Measurements from ENCODE around the gene DMAP1. TPM values are rescaled to one million over a fixed set of nuclear protein-coding genes. Genes with fewer than 3 reads are reported as not detected.
A peak's percentile ranks its signal among the peaks of the same experiment; 100 is the strongest.

The DMAP1 gene
- total and polyA plus RNA-seq, 12 donors = 62.4 to 229 (median 87.8) TPM

DNA sequence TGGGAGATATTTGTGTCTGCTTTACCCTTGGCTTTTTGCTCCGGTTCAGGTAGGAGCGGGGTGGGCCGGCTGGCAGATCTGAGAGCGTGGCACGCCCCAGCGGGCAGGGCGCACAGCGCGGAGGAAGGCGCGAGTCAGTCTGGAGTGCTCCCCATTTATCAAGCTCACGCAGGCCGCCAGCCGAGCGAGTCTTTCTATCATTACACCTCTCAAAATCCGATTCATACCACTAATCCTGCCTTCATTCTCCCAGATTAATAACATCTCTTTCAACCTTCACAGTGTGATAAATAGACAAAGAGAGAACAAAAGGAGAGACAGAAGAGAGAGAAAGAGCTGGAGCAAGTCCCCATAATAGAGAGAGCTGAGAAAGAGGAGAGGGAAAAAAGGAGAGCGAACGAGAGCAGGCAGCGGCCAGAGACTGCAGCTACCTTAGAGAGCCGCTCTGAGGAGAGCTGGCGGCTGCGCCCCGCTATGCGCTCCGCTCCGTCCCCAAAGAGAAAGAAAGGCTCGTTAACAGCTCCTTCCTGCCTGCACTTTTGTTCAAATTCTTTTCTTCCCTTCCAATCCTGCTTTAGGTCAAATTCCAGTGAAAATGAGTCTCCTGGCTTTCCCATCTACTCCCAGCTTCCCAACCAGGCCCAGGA, 48.0 kb downstream of the DMAP1 start:
- Histone ChIP-seq H3K36me3 (replicated peaks in 1 of 2) (no peaks in the 10 kb centered on the region), H3K27ac (no peak overlapping the region), H3K4me3 (no peak overlapping the region), H3K9me3 (replicated peaks in 1 of 3) (no peaks in the 10 kb centered on the region), H3K4me1 (replicated peaks in 1 of 2) (peaks cover 0 to 14% of the 10 kb centered on the region in 2 donors), H3K27me3 (no peaks in the 10 kb centered on the region)
- DNase-seq = peak in 1 of 7 donors; percentile 3
- intact Hi-C loops (cut with DNase I) = no loop called here
- WGBS, 4 donors = 94 to 96% (median 96%) methylated on average over 27 of the region's 27 CpGs
- TF ChIP-seq POLR2A (IDR thresholded peaks at IDR 0.05) = no peak
- TF ChIP-seq, protein P1, sequence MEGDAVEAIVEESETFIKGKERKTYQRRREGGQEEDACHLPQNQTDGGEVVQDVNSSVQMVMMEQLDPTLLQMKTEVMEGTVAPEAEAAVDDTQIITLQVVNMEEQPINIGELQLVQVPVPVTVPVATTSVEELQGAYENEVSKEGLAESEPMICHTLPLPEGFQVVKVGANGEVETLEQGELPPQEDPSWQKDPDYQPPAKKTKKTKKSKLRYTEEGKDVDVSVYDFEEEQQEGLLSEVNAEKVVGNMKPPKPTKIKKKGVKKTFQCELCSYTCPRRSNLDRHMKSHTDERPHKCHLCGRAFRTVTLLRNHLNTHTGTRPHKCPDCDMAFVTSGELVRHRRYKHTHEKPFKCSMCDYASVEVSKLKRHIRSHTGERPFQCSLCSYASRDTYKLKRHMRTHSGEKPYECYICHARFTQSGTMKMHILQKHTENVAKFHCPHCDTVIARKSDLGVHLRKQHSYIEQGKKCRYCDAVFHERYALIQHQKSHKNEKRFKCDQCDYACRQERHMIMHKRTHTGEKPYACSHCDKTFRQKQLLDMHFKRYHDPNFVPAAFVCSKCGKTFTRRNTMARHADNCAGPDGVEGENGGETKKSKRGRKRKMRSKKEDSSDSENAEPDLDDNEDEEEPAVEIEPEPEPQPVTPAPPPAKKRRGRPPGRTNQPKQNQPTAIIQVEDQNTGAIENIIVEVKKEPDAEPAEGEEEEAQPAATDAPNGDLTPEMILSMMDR (IDR thresholded peaks at IDR 0.05) = no peak

DNA sequence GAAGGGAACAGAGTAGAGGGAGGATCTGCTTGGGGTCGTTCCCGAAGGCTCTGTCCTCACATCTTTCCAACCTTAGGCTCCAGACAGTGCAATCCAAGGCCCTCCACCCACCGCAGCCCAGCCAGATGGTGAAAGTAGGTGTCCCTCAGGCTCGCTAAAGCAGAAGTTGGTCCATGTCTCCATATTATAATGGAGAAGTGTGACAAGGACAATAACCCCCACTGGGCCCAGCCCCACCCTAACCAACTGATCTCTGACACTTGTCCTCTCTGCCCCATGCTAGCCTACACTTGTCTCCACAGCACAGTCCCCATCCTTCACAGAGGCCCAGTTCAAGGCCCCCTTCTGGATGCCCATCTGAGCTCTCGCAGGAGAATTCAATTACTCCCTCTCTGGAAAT, 48.7 kb downstream of the DMAP1 start:
- no peak for DNase-seq
- Histone ChIP-seq H3K27ac (no peak overlapping the region), H3K4me1 (replicated peaks in 1 of 2) (peaks cover 0 to 14% of the 10 kb centered on the region in 2 donors), H3K36me3 (replicated peaks in 1 of 2) (no peaks in the 10 kb centered on the region), H3K27me3 (no peaks in the 10 kb centered on the region), H3K9me3 (replicated peaks in 1 of 3) (no peaks in the 10 kb centered on the region), H3K4me3 (no peak overlapping the region)
- intact Hi-C loops (cut with DNase I) = no loop called here
- no peak for TF ChIP-seq POLR2A (IDR thresholded peaks at IDR 0.05)
- TF ChIP-seq, protein P1 (IDR thresholded peaks at IDR 0.05) = no peak
- WGBS, 4 donors = 77 to 95% (median 86%) methylated on average over 5 of the region's 5 CpGs

DNA sequence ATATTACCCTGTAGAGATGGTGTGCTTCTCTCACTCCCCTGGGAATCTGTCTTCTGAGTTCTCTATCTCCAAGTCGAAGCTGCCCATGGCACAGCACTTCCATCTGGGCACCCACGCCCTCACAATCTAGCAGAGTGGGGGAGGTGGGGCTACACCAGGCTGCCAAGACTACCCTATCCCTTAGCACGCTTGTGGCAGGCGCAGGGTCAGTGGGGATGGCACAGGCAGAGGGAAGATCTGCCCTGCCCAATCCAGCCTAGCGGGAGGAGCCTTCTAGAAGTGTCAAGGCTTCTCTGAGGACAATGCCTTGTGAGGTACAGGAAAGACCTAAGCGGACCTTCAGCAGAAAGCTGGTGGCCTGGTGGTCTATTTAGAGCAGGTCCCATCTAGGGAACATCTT, 49.1 kb downstream of the DMAP1 start:
- intact Hi-C loops (cut with DNase I) = no loop called here
- Histone ChIP-seq H3K9me3 (replicated peaks in 1 of 3) (no peaks in the 10 kb centered on the region), H3K27me3 (no peaks in the 10 kb centered on the region), H3K4me1 (replicated peaks in 1 of 2) (peaks cover 0 to 14% of the 10 kb centered on the region in 2 donors), H3K4me3 (no peak overlapping the region), H3K36me3 (replicated peaks in 1 of 2) (no peaks in the 10 kb centered on the region), H3K27ac (no peak overlapping the region)
- WGBS, 4 donors = 97 to 98% (median 98%) methylated on average over 5 to 6 of the region's 6 CpGs
- TF ChIP-seq POLR2A (IDR thresholded peaks at IDR 0.05) = no peak
- TF ChIP-seq, protein P1 (IDR thresholded peaks at IDR 0.05) = no peak
- no peak for DNase-seq

DNA sequence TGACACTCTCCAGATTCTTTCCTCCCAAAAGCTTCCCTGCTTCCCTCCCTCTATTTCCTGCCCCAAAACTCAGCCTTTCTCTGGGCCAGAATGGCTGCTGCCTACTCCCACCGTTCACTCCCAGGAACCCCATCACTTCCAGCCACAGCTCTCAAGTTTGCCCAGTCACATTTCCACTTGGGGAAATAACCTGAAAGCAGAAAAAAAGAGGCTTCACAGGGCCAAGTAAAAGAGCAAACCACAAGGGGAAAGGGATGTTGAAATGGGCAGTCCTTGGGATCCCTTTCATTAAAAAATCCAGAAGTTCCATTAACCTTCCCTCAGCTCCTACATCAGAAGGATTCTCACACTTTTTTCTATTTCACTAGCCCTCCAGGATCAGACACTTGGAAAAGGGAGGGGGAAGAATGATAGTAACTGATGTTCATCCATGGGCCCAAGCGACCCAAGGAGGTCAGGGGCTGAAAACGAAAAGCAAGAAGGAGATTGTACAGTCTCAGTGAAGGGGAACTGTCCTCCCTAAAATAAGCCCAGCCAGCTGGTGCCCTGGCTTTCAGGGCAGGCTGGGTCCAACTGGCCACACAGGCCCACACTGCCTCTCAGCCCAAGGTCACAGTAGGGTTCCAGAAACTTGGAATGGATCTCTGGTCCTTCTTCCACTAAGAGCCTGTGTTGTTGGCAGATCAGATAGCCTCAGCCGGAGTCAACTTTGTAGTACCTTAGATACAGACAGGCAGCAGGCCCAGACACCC, 49.7 kb downstream of the DMAP1 start:
- Histone ChIP-seq H3K4me3 (no peak overlapping the region), H3K4me1 (replicated peaks in 1 of 2) (peaks cover 0 to 14% of the 10 kb centered on the region in 2 donors), H3K9me3 (replicated peaks in 1 of 3) (no peaks in the 10 kb centered on the region), H3K36me3 (replicated peaks in 1 of 2) (no peaks in the 10 kb centered on the region), H3K27ac (peak overlapping the region in 1 of 5 donors; percentile 28), H3K27me3 (no peaks in the 10 kb centered on the region)
- intact Hi-C loops (cut with DNase I) = no loop called here
- TF ChIP-seq, protein P1 (IDR thresholded peaks at IDR 0.05) = no peak
- no peak for TF ChIP-seq POLR2A (IDR thresholded peaks at IDR 0.05)
- WGBS, 4 donors = 86 to 95% (median 91%) methylated on average over 3 to 4 of the region's 4 CpGs
- DNase-seq = no peak
